ENCODE results near the gene EGR4. TPM values are rescaled to one million over a fixed set of nuclear protein-coding genes. Genes with fewer than 3 reads are reported as not detected.
A peak's percentile ranks its signal among the peaks of the same experiment; 100 is the strongest.

EGR4 gene
- polyA plus RNA-seq, 1 of the 3 experiments (the other 2 are of a cell fraction), result 0.02 TPM

- Histone ChIP-seq H3K4me3 (ENCODE audit: low read depth in 2 of 2, low read length in 1 of 2) (peak overlapping the region; percentile 77 to 84), H4K20me1 (ENCODE audit: insufficient read depth) (no peaks in the 10 kb centered on the region; the same call in 1 of the 2 replicates), H3K9me2 (no peaks in the 10 kb centered on the region), H3K4me1 (ENCODE audit: control insufficient read depth in 1 of 2, insufficient read depth in 2 of 2, low read depth in 1 of 2, low read length in 1 of 2) (peaks cover 6 to 16% of the 10 kb centered on the region in 2 experiments; a peak in 1 of 4 replicates), H3K4me2 (peak overlapping the region; percentile 94), H3K9ac (peak overlapping the region; percentile 71; the same call in 1 of the 2 replicates), H3K27ac (ENCODE audit: low read depth in 2 of 2, low read length in 1 of 2) (no peak overlapping the region), H3K9me3 (no peaks in the 10 kb centered on the region), H3K27me3 (ENCODE audit: insufficient read depth) (no peaks in the 10 kb centered on the region), H3K79me2 (ENCODE audit: insufficient read depth) (peaks cover 6% of the 10 kb centered on the region; the same call in 1 of the 2 replicates), H2AFZ (ENCODE audit: low read depth) (peak overlapping the region; percentile 93; the same call in 1 of the 2 replicates), H3K36me3 (replicated peaks in 1 of 2; ENCODE audit: control insufficient read depth in 1 of 2, insufficient read depth in 2 of 2, low read length in 1 of 2) (no peaks in the 10 kb centered on the region), H3F3A (replicated peaks; ENCODE audit: insufficient read depth) (no peaks in the 10 kb centered on the region)
- DNase-seq, result no peak
- CTCF ChIA-PET, result no interaction called here
- TF ChIP-seq MAX (IDR thresholded peaks at IDR 0.05; ENCODE audit: low read depth) (no peak), REST (IDR thresholded peaks at IDR 0.05; ENCODE audit: low read depth, low read length) (no peak), CHD2 (IDR thresholded peaks at IDR 0.05; ENCODE audit: low read length, partially characterized antibody) (no peak), MXI1 (IDR thresholded peaks at IDR 0.05; ENCODE audit: low read depth, low read length) (no peak), EZH2phosphoT487 (IDR thresholded peaks at IDR 0.05; ENCODE audit: borderline replicate concordance, low read depth) (no peak), JUND (IDR thresholded peaks at IDR 0.05) (no peak), TCF12 (IDR thresholded peaks at IDR 0.05) (no peak), RAD21 (IDR thresholded peaks at IDR 0.05; ENCODE audit: low read length) (no peak), USF1 (IDR thresholded peaks at IDR 0.05; ENCODE audit: borderline replicate concordance, low read depth) (no peak), TAF1 (IDR thresholded peaks at IDR 0.05; ENCODE audit: borderline replicate concordance, low read depth, low read length) (no peak), FOXJ3 (CRISPR knock-in tag; IDR thresholded peaks at IDR 0.05) (no peak), NFIC (IDR thresholded peaks at IDR 0.05; ENCODE audit: borderline replicate concordance) (no peak), RXRA (IDR thresholded peaks at IDR 0.05; ENCODE audit: borderline replicate concordance, low read depth) (no peak)
- WGBS (ENCODE audit: low lambda C conversion rate), result 57% methylated on average over 4 of the region's 5 CpGs
- POLR2A ChIA-PET, result no interaction called here
Measured at GRCh38 chr2:73282924-73283544, 10.3 kb downstream of the EGR4 start.
